KMS-11 (cell line): ENCODE data around the gene LINC01488.

Source experiments
- H2AFZ ChIP-seq: fragments of 200-600 bp; sonication (generic); 2 replicates; pipeline ENCODE4 v1.6.1; 2016; ENCODE audit warnings: antibody characterized with exemption, mixed run types, low read depth
- H3K27ac ChIP-seq: fragments of 200-600 bp; sonication (generic); 2 replicates; pipeline ENCODE4 v1.6.1; 2016; ENCODE audit warnings: mild to moderate bottlenecking, mixed run types
- H3K27me3 ChIP-seq: fragments of 200-600 bp; sonication (generic); 2 replicates; pipeline ENCODE4 v1.6.1; 2017; ENCODE audit warnings: mild to moderate bottlenecking, low read depth, mixed run types, moderate library complexity; ENCODE audit not compliant: insufficient read depth
- H3K36me3 ChIP-seq: fragments of 200-600 bp; sonication (generic); 2 replicates; pipeline ENCODE4 v1.6.1; 2017; ENCODE audit warnings: mild to moderate bottlenecking, mixed run types; ENCODE audit not compliant: insufficient read depth
- H3K4me1 ChIP-seq: fragments of 200-600 bp; sonication (generic); 2 replicates; pipeline ENCODE4 v1.6.1; 2016; ENCODE audit warnings: mild to moderate bottlenecking, low read depth, mixed run types; ENCODE audit not compliant: poor library complexity, severe bottlenecking
- H3K4me2 ChIP-seq: fragments of 200-600 bp; sonication (generic); 2 replicates; pipeline ENCODE4 v1.7.0; 2016; ENCODE audit warnings: mild to moderate bottlenecking, mixed run types
- H3K4me3 ChIP-seq: fragments of 200-600 bp; sonication (generic); IDR thresholded peaks from 2 replicates; pipeline ENCODE4 v1.6.1; 2017; ENCODE audit warnings: low read depth, low read length, mixed read lengths; ENCODE audit not compliant: insufficient read depth
- H3K79me2 ChIP-seq: fragments of 200-600 bp; sonication (generic); 2 replicates; pipeline ENCODE4 v1.6.1; 2016; ENCODE audit warnings: low read depth, mixed run types; ENCODE audit not compliant: insufficient read depth
- H3K9ac ChIP-seq: fragments of 200-600 bp; sonication (generic); 2 replicates; pipeline ENCODE4 v1.6.1; 2016; ENCODE audit warnings: mild to moderate bottlenecking, mixed run types
- H4K20me1 ChIP-seq: fragments of 200-600 bp; sonication (generic); 2 replicates; pipeline ENCODE4 v1.6.1; 2016; ENCODE audit warnings: mild to moderate bottlenecking, mixed run types; ENCODE audit not compliant: insufficient read depth
- CTCF ChIP-seq: fragments of 200-600 bp; sonication (generic); conservative IDR thresholded peaks from 2 replicates; pipeline ENCODE4 v1.6.1; 2017; ENCODE audit warnings: low read depth, mild to moderate bottlenecking, antibody characterized with exemption, low read length, moderate library complexity, mixed read lengths

Gene LINC01488

GRCh38 chr11:69451289-69451688 lies 30.2 kb upstream of the LINC01488 start:
- H3K4me3 ChIP-seq = no peak overlapping the region
- no peak overlapping the region for H3K9ac ChIP-seq
- no peaks in the 10 kb centered on the region for H3K4me1 ChIP-seq
- H2AFZ ChIP-seq = no peak overlapping the region
- no peaks in the 10 kb centered on the region for H3K36me3 ChIP-seq
- no peak overlapping the region for H3K27ac ChIP-seq
- no peaks in the 10 kb centered on the region for H4K20me1 ChIP-seq
- no peaks in the 10 kb centered on the region for H3K79me2 ChIP-seq
- no peak overlapping the region for H3K4me2 ChIP-seq
- no peaks in the 10 kb centered on the region for H3K27me3 ChIP-seq
- TF ChIP-seq CTCF = no peak

- H4K20me1 ChIP-seq = no peaks in the 10 kb centered on the region
- H3K9ac ChIP-seq = no peak overlapping the region
- H3K36me3 ChIP-seq = no peaks in the 10 kb centered on the region
- no peaks in the 10 kb centered on the region for H3K27me3 ChIP-seq
- H3K79me2 ChIP-seq = no peaks in the 10 kb centered on the region
- no peak for TF ChIP-seq CTCF
- no peak overlapping the region for H2AFZ ChIP-seq
- H3K4me2 ChIP-seq = no peak overlapping the region
- H3K27ac ChIP-seq = no peak overlapping the region
- no peak overlapping the region for H3K4me3 ChIP-seq
- H3K4me1 ChIP-seq = no peaks in the 10 kb centered on the region
These were observed 29.1 kb upstream of the LINC01488 start for GRCh38 chr11:69452206-69452987.

- H3K79me2 ChIP-seq = no peaks in the 10 kb centered on the region
These were observed 28.3 kb upstream of the LINC01488 start for GRCh38 chr11:69453151-69453550.

GRCh38 chr11:69454018-69454417 lies 27.4 kb upstream of the LINC01488 start:
- no peak overlapping the region for H3K9ac ChIP-seq
- H4K20me1 ChIP-seq = no peaks in the 10 kb centered on the region
- no peak overlapping the region for H3K4me3 ChIP-seq
- H3K27ac ChIP-seq = no peak overlapping the region
- H2AFZ ChIP-seq = no peak overlapping the region
- H3K27me3 ChIP-seq = no peaks in the 10 kb centered on the region; the same call in 1 of the 2 replicates
- H3K4me2 ChIP-seq = no peak overlapping the region
- H3K4me1 ChIP-seq = no peaks in the 10 kb centered on the region
- TF ChIP-seq CTCF = no peak
- no peaks in the 10 kb centered on the region for H3K79me2 ChIP-seq
- H3K36me3 ChIP-seq = no peaks in the 10 kb centered on the region

More at GRCh38 chr11:69453151-69453550, 28.3 kb upstream of the LINC01488 start:
- Histone ChIP-seq H3K4me3 (no peak overlapping the region), H3K4me1 (no peaks in the 10 kb centered on the region), H2AFZ (no peak overlapping the region), H3K9ac (no peak overlapping the region), H3K4me2 (no peak overlapping the region), H3K36me3 (no peaks in the 10 kb centered on the region), H3K27me3 (no peaks in the 10 kb centered on the region; the same call in 1 of the 2 replicates), H4K20me1 (no peaks in the 10 kb centered on the region), H3K27ac (no peak overlapping the region)
- no peak for TF ChIP-seq CTCF
